OCI-LY7 (cell line): ENCODE data around the gene ATOSB. TPM values are rescaled to one million over a fixed set of nuclear protein-coding genes. Genes with fewer than 3 reads are reported as not detected.

Experiments
- BruUV-seq: library from RNA; stranded (reverse); fragments of 400-500 nt; replicated peaks from 2 replicates; lab custom pipeline; 2021; lab: Mats Ljungman, UMichigan
- CTCF ChIA-PET: fragments of 300-600 bp; sonication (Branson Sonifier 250); formaldehyde crosslinking; loops from one replicate; lab custom pipeline; 2022; ENCODE audit warnings: antibody characterized with exemption; ENCODE audit not compliant: unreplicated experiment; lab: Charles Lee
- POLR2A ChIA-PET: fragments of 300-600 bp; sonication (Branson Sonifier 250); formaldehyde crosslinking; loops from one replicate; lab custom pipeline; 2022; ENCODE audit warnings: antibody characterized with exemption; lab: Charles Lee
- DNase-seq: peaks from one replicate; pipeline ENCODE4 v3.0.0-alpha.2; 2015; ENCODE audit warnings: low spot score
- H2AFZ ChIP-seq: fragments of 200-600 bp; sonication (generic), shearing (Covaris generic); 2 replicates; pipeline ENCODE4 v1.6.1; 2014; ENCODE audit warnings: mild to moderate bottlenecking, antibody characterized with exemption, low read length, moderate library complexity
- H3K27ac ChIP-seq: fragments of 200-600 bp; sonication (generic); 2 replicates; pipeline ENCODE4 v1.5.1; 2014; ENCODE audit warnings: mixed run types, low read depth, mild to moderate bottlenecking, moderate library complexity, low read length, inconsistent platforms; ENCODE audit not compliant: poor library complexity, severe bottlenecking
- H3K36me3 ChIP-seq: fragments of 200-600 bp; sonication (generic); 2 replicates; pipeline ENCODE4 v1.6.1; 2014; ENCODE audit warnings: mild to moderate bottlenecking, antibody characterized with exemption, low read length, moderate library complexity, mixed read lengths; ENCODE audit not compliant: insufficient read depth
- H3K4me1 ChIP-seq: fragments of 200-600 bp; sonication (generic); 2 replicates; pipeline ENCODE4 v1.5.1; 2014; ENCODE audit warnings: mild to moderate bottlenecking, low read length; ENCODE audit not compliant: insufficient read depth, poor library complexity, severe bottlenecking
- H3K4me2 ChIP-seq: fragments of 200-600 bp; sonication (generic); 2 replicates; pipeline ENCODE4 v1.6.1; 2014; ENCODE audit warnings: mild to moderate bottlenecking, low read length
- H3K4me3 ChIP-seq: fragments of 200-600 bp; sonication (generic); 2 replicates; pipeline ENCODE4 v1.5.1; 2014; ENCODE audit warnings: mild to moderate bottlenecking, low read depth, low read length; ENCODE audit not compliant: poor library complexity, severe bottlenecking
- H3K79me2 ChIP-seq: fragments of 200-600 bp; sonication (generic); 2 replicates; pipeline ENCODE4 v1.6.1; 2016; ENCODE audit warnings: low read depth, mild to moderate bottlenecking, low read length, moderate library complexity, mixed read lengths; ENCODE audit not compliant: insufficient read depth
- H3K9me2 ChIP-seq: fragments of 200-600 bp; sonication (generic); 2 replicates; pipeline ENCODE4 v1.6.1; 2016; ENCODE audit warnings: mild to moderate bottlenecking, low read length, mixed read lengths; ENCODE audit not compliant: insufficient read depth
- H3K9me3 ChIP-seq: fragments of 200-600 bp; sonication (generic); 2 replicates; pipeline ENCODE4 v1.6.1; 2014; ENCODE audit warnings: mild to moderate bottlenecking, mixed run types, low read length, mixed read lengths
- H4K20me1 ChIP-seq: fragments of 200-600 bp; sonication (generic); 2 replicates; pipeline ENCODE4 v1.6.1; 2014; ENCODE audit warnings: mild to moderate bottlenecking, antibody characterized with exemption, low read length, moderate library complexity, mixed read lengths; ENCODE audit not compliant: insufficient read depth
- CTCF ChIP-seq: fragments of 200-600 bp; sonication (generic); conservative IDR thresholded peaks from 2 replicates; pipeline ENCODE4 v1.5.1; 2014; ENCODE audit warnings: mild to moderate bottlenecking, antibody characterized with exemption, low read length, moderate library complexity, mixed read lengths
- EZH2phosphoT487 ChIP-seq: fragments of 200-600 bp; sonication (generic); IDR thresholded peaks from 2 replicates; pipeline ENCODE4 v1.6.1; 2018; ENCODE audit warnings: low read depth, borderline replicate concordance, mild to moderate bottlenecking, mixed run types, antibody characterized with exemption, low read length, moderate library complexity, mixed read lengths
- intact Hi-C: fragments of 100-400 bp; cut with micrococcal nuclease; formaldehyde crosslinking; loops from one replicate; pipeline ENCODE4 v1.10.0; 2022; ENCODE audit not compliant: unreplicated experiment
- total RNA-seq, 2 experiments: library from RNA; depleted of rRNA in 1 of 2; stranded (reverse); fragments of >200 nt in 1 of 2; shearing (Covaris generic) in 1 of 2; gene quantifications; 2 replicates each; pipeline ENCODE4 v1.2.3, GENCODE V29; 2014 to 2022

ATOSB gene
- total RNA-seq, 2 experiments from 2014 or later, result 1.4 to 4.7 TPM

DNA sequence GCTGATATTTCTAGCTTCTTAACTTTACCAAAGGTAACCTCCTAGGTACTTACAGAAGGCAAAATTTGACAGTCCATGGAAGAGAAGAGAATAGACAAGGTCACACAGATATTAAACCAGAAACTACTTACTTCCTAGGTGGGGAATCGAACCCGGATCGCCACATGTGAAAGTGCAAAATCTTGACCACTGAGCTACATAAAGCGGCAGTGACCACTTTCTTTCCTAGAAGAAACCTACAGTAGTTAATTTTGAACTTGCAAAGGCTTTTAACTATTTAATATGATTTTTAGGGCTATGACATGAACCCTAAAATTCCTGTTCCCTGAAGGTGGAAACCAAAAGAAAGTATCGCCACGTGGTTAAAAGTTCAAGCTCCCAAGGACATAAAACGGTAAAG is 20.3 kb upstream of the ATOSB start:
- Histone ChIP-seq H3K4me2 (no peak overlapping the region), H3K79me2 (no peaks in the 10 kb centered on the region), H3K9me3 (0 out of 2 replicates have a peak, but pooled peaks cover 8% of the 10 kb centered on the region), H2AFZ (no peak overlapping the region), H3K4me1 (no peaks in the 10 kb centered on the region), H3K36me3 (no peaks in the 10 kb centered on the region), H4K20me1 (no peaks in the 10 kb centered on the region), H3K27ac (no peak overlapping the region), H3K4me3 (no peak overlapping the region), H3K9me2 (no peaks in the 10 kb centered on the region)
- CTCF ChIA-PET, result no interaction called here
- TF ChIP-seq EZH2phosphoT487 (no peak), CTCF (no peak)
- intact Hi-C loops, result no loop called here
- no TSS peak for BruUV-seq
- no peak for DNase-seq
- POLR2A ChIA-PET, result interaction anchor here (0.7 to 1.1 kb wide), 2 partner anchors 26 to 99 kb away, joined by 3 read pairs; no protein-coding TSS in a partner anchor

GRCh38 chr9:35134920-35135319 is 19.3 kb upstream of the ATOSB start:
- Histone ChIP-seq H3K4me1 (no peaks in the 10 kb centered on the region), H4K20me1 (no peaks in the 10 kb centered on the region), H3K27ac (no peak overlapping the region), H3K9me2 (no peaks in the 10 kb centered on the region), H3K4me2 (no peak overlapping the region), H3K79me2 (no peaks in the 10 kb centered on the region), H3K36me3 (no peaks in the 10 kb centered on the region), H2AFZ (no peak overlapping the region), H3K4me3 (no peak overlapping the region), H3K9me3 (0 out of 2 replicates have a peak, but pooled peaks cover 8% of the 10 kb centered on the region)
- BruUV-seq, result no TSS peak
- POLR2A ChIA-PET, result no interaction called here
- CTCF ChIA-PET, result no interaction called here
- intact Hi-C loops, result no loop called here
- no peak for TF ChIP-seq EZH2phosphoT487
- TF ChIP-seq CTCF, result no peak
- no peak for DNase-seq

DNA sequence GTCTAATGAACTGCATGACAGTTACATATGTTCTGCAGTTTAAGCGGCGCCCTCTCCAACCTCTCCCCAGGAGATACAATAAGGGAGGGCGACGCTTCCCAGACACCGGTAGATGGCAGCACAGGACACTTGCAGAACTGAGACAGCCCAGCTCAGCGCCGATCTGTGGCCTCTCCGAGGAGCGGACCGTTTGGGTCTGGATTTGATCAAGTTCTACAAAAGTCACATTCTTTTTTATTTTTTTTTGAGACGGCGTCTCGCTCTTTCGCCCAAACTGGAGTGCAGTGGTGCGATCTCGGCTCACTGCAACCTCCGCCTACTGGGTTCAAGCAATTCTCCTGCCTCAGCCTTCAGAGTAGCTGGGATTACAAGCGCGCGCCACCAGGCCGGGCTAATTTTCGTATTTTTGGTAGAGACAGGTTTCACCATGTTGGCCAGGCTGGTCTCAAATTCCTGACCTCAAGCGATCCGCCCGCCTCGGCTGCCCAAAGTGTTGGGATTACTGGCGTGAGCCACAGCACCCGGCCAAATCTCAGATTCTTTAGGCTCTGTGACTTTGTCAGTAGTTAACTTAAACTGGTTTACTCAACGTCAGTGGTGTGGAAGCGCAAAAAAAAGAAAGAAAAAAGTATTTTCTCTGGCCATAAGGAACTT is 1.4 kb upstream of the ATOSB start:
- Histone ChIP-seq H3K4me3 (peak overlapping the region; percentile 74), H4K20me1 (no peaks in the 10 kb centered on the region), H3K27ac (peak overlapping the region; percentile 73), H2AFZ (peak overlapping the region; percentile 82; the same call in 1 of the 2 replicates), H3K9me2 (no peaks in the 10 kb centered on the region), H3K9me3 (no peaks in the 10 kb centered on the region), H3K36me3 (no peaks in the 10 kb centered on the region), H3K79me2 (no peaks in the 10 kb centered on the region), H3K4me2 (peak overlapping the region; percentile 96), H3K4me1 (peaks cover 31% of the 10 kb centered on the region)
- POLR2A ChIA-PET, result interaction anchor here (1.0 kb wide), 1 partner anchor 140 kb away, joined by 5 read pairs; no protein-coding TSS in a partner anchor
- DNase-seq, result peak; percentile 92
- BruUV-seq, result no TSS peak
- TF ChIP-seq CTCF (peak; percentile 90), EZH2phosphoT487 (no peak)
- intact Hi-C loops, result loop anchor here (1.0 to 5.0 kb wide), 7 partner anchors 45 to 500 kb away; partner anchors contain the start of genes CD72, DNAJB5 and UNC13B
- CTCF ChIA-PET, result no interaction called here
